ENCODE measurements around the gene GPR137B.
"Not testable (repeated sequence)": the region's sequence is repeated elsewhere in the genome, so short reads cannot be mapped to it uniquely, and the experiment has no call there.

GPR137B gene

DNA sequence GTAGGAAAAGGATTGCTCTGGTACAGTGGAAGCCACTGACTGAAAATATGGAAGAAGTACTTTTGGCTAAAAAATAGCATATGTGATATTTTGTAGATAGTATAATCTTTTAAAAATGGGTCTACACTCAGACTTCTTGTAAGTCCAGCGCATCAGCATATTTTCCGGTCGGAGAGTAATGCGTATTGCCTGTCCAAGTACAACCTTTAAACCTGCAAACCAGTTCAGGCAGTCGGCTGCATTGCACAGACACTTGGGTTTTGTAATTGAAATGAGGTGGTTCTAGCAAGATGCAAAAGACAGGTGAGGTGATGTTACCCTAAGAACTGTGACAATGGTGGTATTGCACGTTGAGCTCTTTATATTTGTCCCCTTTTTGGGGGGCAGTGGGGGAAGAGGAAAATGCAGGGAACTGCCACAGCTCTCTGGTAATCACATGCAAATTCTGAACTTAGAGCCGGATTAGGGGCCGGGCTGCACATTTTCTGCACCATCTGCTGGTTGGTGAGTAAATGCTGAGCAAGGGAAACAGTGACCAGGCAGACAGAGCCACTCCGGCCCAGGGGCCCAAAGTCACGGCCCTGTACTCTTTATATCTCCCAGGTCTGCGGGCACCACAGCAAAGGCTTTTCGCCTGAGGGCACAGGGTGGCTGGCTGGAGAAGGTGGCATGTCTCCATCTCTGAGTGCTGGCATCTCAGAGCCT is 2.3 kb downstream of the GPR137B start:
- DNase-seq, result no peak

- DNase-seq, result no peak
Observed at GRCh38 chr1:236147068-236147467, 4.7 kb downstream of the GPR137B start.

DNA sequence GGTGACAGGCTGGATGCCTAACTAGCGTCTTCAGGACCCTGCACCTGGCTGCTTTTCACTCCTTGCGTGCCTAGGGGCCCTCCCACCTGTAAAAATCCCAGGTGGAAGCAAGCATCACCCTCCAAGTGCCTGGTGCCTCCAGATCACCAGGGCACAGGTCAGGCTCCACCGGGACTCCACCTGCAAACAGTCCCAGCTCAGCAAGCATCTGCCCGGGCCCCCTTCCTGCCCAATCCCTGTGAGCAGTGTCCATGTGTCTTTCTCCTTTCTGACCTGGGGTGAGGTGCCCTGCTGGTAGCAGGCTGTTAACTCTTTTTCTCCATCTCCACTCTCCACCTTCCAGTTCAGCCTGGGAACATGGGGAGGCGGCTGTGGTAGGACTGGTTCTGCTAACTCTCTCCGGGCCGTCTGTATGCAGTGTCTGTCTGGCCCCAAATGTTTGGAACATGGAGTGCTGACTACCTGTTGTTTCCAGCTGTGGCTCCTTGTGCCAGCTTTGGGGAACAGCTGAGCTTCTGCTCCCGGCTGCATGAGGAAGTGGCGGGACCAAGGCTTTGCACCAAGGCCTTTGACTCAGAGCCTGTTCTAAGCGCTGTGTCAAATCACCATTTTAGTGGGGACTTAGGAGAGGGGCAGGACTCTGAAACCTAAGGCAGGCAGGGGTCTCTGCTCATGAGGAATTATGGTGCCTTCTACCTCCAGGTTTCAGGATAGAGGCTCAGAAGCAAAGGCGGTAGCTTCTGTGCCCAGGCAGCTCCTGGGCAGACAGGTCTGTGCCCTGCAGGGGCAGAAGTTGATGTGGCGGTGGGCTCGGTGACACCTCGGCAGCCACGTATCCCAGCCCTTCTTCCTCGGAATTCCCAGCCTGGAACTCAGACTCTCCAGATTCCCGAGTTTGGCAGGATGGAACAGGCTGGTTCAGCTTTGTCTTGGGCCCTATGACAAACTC is 5.5 kb downstream of the GPR137B start:
- DNase-seq, result no peak

GRCh38 chr1:236148470-236148845 is 6.1 kb downstream of the GPR137B start:
- DNase-seq, result no peak

DNA sequence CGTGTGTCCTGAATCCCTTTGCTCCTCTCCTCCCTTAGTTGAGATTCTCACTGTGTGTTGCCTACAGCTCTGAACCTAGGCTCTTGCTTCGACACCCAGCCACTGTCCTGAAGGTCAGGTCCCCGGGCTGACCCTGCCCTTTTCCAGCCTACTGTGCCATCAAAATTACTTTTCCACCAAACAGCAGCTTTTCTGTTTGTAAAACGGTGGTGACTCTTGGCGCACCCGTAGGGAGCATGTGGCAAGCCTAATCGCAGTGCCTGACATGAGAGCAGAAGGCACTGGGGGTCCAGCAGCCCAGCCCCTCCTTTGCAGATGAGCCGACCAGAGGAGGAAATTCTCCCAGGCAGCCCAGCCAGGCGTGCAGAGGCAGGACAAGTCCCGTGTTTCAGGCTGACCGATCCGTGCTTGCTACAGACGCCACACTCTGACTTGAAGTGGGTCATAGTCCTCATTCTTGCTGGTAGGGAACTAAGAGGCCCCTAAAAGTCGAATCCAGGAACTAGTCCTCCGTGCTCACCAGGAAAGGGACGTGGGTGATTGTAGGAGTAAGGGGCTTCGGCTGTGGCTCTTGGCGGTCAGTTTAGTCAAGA is 6.8 kb downstream of the GPR137B start:
- no peak for DNase-seq

DNA sequence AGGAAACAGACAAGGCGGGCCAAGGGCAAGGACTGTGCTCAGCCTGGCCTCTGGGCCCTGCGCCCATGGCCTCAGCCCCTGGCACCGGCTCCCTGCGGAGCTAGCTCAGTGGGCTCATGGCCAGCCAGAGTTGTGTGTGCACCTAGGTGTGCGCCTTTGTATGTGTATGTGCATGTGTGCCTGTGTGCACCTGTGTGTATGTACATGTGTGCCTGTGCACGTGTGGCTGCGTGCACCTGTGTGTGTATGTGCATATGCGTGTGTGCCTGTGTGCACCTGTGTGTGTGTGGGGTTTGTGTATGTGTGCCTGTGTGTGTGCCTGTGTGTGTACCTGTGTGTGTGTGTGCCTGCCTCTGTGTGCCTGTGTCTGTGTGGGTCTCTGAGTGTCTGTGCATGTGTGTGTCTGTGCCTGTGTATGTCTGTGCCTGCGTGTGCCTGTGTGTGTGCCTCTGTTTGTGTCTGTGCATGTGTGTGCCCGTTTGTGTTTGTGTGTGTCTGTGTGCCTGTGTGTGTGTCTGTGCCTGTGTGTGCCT is 7.4 kb downstream of the GPR137B start:
- no peak for DNase-seq

GRCh38 chr1:236150311-236150955 is 8.1 kb downstream of the GPR137B start:
- DNase-seq, result no peak

DNA sequence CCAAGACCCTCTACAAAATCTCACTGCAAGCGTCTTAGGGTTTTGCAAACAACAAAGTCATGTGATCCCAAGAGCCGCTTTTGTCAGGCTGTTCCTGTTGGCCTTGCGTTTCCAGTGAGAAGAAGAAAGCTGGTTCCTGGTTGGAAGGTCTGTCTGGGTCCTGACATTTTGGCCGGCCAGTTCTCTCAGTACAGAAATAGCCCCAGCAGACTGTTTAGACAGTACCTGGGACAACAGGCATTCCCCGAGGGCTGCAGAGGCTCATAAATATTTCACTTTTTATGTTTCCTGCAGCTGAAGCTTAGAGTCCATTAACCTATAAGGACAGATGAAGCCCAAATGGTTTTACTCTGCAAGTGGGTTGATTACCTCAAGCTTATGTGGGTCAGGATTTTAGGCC is 8.6 kb downstream of the GPR137B start:
- DNase-seq, result no peak

DNA sequence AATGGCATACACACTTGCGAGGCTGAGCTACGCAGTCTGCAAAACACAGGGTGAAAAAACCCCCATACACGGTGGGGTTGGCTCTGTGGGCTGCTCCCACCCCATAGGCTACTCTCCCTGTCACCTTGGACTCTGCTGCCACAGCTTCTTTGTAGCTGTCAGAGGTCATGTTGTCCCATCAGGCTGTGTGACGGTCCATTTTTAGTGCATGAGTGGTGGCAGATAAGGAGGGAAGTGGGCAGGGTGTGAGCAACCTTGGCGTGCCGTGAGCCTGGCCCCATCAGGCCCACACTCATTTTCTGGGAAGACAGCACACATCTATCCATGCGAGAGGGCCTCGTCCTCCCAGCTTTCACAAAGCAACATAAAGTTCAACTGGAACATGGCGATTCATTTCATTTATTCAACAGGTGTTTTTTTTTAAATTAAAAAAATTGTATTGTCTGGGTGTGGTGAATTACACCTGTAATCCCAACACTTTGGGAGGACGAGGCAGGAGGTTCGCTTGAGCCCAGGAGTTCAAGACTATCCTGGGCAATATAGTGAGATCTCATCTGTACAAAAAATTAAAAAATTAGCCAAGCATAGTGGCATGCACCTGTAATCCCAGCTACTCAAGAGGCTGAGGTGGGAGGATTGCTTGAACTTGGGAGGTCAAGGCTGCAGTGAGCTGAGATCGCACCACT is 9.5 kb downstream of the GPR137B start:
- DNase-seq, result no peak

DNA sequence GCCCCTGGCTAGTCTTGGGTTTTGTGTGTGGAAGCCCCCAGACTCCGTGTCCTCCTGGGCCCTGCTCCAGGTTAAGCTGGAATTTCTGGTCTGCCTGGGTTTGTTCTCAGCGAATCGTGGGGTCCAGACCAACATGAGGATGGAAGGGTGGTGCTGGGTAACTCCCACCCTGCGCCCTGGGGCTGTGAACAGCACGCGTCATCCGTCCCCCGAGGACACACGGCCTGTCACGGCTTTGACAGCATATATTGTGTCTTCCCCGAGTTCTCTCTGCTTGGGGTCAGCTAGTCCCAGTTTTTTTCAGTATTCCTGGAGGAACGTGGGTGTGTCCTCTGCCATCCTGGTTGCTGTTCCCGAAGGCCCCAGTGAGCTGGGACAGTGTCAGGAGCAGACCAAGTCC is 11.8 kb downstream of the GPR137B start:
- DNase-seq, result no peak

DNA sequence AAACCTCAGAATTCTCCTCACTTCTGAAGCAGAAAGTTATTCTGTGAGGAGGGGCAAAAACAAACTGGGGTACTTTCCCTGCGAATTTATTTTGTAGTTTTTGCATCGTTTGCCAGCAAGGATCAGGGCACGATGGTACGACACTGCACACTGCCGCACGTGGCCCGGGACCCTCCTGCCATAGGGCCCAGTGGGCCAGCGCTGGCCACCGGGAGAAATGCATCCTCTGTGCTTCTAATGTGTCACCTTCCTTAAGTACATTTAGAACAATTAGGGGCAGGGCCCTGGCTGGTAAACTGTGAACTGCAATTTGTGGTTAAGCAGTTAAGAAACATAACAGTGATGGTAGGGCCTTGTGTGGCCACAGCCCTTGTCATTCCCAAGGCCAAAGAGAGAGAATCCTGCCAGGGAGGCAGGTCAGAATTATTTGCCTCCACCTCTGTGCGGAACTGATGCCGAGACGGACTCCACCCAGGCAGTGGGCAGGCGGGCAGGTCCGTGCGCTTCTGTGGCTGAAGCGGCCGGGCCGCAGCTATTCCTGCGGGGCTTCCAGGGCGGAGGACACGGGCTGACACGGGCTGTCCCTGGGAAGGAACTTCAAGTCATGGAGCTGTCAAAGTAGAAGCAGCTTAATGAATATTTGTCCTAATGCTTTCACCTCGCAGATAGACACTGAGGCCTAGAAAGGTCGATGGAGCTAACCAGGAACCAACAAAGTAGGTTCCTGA is 12.5 kb downstream of the GPR137B start:
- no peak for DNase-seq

DNA sequence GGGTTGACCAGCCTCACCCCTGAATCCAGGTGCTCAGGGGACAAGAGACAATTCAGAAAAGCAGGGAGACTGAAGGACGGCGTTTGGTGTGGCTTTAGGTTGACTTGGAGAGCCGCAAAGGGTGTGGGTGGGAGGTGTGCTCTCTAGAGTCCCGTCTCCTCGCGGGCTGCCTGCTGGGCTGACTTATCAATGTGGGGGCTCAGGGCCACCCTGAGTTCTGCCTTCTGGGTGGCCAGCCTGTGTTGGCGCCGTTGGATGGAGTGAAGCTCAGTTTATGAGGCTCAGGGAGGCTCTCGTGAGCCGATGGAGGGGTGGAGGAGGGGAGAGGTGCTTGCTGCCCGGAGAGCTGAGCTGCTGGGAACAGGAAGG is 13.0 kb downstream of the GPR137B start:
- DNase-seq, result no peak

GRCh38 chr1:236155841-236156503 is 13.6 kb downstream of the GPR137B start:
- no peak for DNase-seq

DNA sequence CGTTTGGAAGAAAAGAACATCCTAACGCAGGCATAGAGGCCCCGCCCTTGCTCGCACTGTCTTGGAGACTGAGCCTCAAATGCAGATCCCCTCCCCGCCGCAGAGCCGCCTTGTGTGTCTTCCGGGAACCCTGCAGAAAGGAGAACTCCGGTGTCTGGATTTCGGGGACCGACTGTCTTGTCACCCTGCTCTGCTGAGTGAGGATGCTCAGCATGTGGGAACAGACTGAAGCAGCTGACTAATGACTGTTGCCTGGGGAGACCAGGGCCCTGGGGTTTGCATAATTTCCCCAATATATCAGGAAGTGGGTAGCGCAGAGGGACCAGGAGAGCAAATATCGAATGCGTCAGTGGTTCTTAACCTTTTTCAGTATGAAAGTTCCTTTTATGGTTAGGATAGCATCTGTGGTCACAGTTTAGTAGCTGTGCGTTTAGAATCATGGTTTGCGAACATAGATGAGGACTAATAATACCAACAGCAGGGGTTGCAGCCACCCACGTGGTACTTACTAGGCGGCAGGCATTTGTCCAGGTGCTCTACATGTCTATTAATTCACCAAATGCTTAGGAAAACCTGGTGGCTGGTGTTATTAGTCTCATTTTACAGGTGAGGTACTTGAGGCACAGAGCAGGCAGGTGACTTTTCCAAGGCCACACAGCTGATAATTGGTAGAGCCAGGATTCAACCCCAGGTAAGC is 14.3 kb downstream of the GPR137B start:
- no peak for DNase-seq

- DNase-seq, result not testable (repeated sequence)
Observed at GRCh38 chr1:236158072-236158471, 15.7 kb downstream of the GPR137B start.

DNA sequence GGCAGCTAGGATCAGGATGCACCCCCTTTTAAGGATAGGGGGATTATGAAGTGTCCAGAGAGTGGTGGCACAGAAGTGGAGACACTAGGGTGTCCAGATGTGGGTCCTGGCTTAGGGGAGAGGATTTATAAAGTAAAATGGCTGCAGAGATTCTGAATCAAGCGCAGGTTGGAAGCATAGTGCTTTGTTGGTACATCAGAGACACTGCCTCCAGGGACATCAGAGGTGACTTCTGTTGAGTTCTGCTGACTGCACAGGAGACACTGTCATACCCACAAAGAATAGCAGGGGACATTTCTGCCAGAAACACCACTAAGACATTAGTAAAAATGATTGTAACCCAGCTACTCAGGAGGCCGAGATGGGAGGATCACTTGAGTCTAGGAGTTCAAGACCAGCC is 16.4 kb downstream of the GPR137B start:
- DNase-seq, result no peak

GRCh38 chr1:236159704-236160539 is 17.6 kb downstream of the GPR137B start:
- DNase-seq, result no peak

DNA sequence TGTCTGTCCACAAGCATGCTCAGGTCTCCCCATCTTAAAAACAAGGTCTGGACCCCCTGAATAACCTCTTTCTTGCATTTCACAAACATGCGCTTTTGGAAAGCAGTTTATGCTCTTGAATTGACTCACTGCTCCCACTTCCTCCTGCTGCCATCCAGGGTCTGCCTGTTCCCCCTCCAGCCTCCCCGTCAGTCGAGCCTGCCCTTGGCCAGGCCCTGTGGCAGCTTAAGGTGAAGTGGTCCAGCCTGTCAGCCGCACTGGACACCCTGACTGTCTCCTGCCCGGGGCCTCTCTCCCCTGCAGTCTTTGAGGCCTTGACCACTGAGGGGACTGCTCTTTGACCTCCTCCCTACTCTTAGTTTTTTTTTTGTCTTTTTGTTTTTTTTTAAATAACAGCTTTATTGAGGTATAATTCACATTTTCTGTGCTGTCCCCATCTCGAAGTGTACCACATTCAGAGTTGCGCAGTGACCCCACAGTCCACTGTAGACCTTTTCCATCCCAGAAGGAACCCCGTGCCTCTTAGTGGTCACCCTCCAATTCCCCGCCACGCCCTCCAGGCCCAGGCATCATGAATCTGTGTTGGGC is 18.3 kb downstream of the GPR137B start:
- DNase-seq, result no peak

DNA sequence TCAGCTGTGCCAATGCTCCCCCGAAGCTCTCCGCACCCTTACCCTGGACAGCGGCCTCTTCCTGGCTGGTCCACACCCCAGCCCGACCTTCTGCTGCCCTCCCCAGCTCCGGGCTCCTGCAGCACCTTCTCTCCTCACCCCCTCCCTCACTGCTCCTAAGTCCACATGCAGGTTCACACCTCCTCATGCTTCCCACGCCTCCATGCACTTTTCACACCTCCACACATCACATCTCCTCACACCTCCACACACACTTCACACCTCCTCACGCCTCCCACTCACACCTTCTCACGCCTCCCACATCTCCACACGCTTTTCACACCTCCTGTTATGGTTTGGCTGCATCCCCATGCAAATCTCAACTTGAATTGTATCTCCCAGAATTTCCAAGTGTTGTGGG is 18.9 kb downstream of the GPR137B start:
- no peak for DNase-seq
